GM12878 (cell line): ENCODE data around the gene CHL1. TPM values are rescaled to one million over a fixed set of nuclear protein-coding genes. Genes with fewer than 3 reads are reported as not detected.

Experiments
- ATAC-seq: fragments of 200-7000 bp; cut with Tn5 transposase; 3 replicates; pipeline ENCODE4 v1.9.1; 2020; ENCODE audit warnings: mild to moderate bottlenecking, moderate library complexity
- BruUV-seq: library from RNA; stranded (reverse); fragments of 400-500 nt; replicated peaks from 2 replicates; lab custom pipeline; 2021; lab: Mats Ljungman, UMichigan
- CTCF ChIA-PET: fragments of 300-600 bp; sonication (Branson Sonifier 250); formaldehyde crosslinking; extraction: SDS; loops from one replicate; lab custom pipeline; 2021; ENCODE audit warnings: inconsistent platforms; lab: Yijun Ruan, JAX
- POLR2A ChIA-PET: fragments of 350-600 bp; formaldehyde crosslinking; extraction: SDS; loops from one replicate; lab custom pipeline; 2021; ENCODE audit warnings: inconsistent platforms; lab: Charles Lee
- RAD21 ChIA-PET: fragments of 300-600 bp; sonication (Branson Sonifier 250); formaldehyde crosslinking; loops from one replicate; lab custom pipeline; 2023; ENCODE audit warnings: antibody characterized with exemption; ENCODE audit not compliant: unreplicated experiment; lab: Charles Lee
- SMC1A ChIA-PET: fragments of 300-600 bp; sonication (Branson Sonifier 250); formaldehyde crosslinking; loops from one replicate; lab custom pipeline; 2023; ENCODE audit not compliant: unreplicated experiment, uncharacterized antibody; lab: Charles Lee
- DNase-seq: peaks from one replicate; pipeline ENCODE4 v3.0.0-alpha.2; 2011; ENCODE audit warnings: low read depth, low spot score
- FAIRE-seq: peaks from 3 replicates; lab custom pipeline; 2011; peaks lifted over from hg19 to GRCh38; lab: Jason Lieb, UNC
- H2AFZ ChIP-seq: 2 replicates; pipeline ENCODE4 v1.6.0; 2011; ENCODE audit warnings: low read depth, low read length, control low read depth; ENCODE audit not compliant: control insufficient read depth
- H3K27ac ChIP-seq: 2 replicates; pipeline ENCODE4 v1.5.1; 2011; ENCODE audit warnings: control low read depth; ENCODE audit not compliant: control insufficient read depth, insufficient read depth
- H3K27me3 ChIP-seq, 2 experiments: replicated peaks in 1 of 2; 2 replicates each; pipeline versions ENCODE4 v1.6.0 to v1.6.1; 2011; ENCODE audit warnings: low read length in 1 of 2; ENCODE audit not compliant: control insufficient read depth in 2 of 2, insufficient read depth in 2 of 2
- H3K36me3 ChIP-seq, 2 experiments: 2 replicates each; pipeline ENCODE4 v1.5.1; 2011; ENCODE audit warnings: low read length in 1 of 2; ENCODE audit not compliant: control insufficient read depth in 2 of 2, insufficient read depth in 2 of 2
- H3K4me1 ChIP-seq: 2 replicates; pipeline ENCODE4 v1.6.1; 2011; ENCODE audit warnings: mild to moderate bottlenecking, low read length, moderate library complexity, mixed read lengths; ENCODE audit not compliant: control insufficient read depth, insufficient read depth
- H3K4me2 ChIP-seq: 2 replicates; pipeline ENCODE4 v1.6.0; 2011; ENCODE audit warnings: control low read depth; ENCODE audit not compliant: control insufficient read depth, insufficient read depth
- H3K4me3 ChIP-seq: fragments of 200-600 bp; sonication (generic); 2 replicates; pipeline ENCODE4 v1.5.1; 2016
- H3K79me2 ChIP-seq: 2 replicates; pipeline ENCODE4 v1.6.0; 2011; ENCODE audit warnings: low read length; ENCODE audit not compliant: control insufficient read depth, insufficient read depth
- H3K9ac ChIP-seq: 2 replicates; pipeline ENCODE4 v1.8.0; 2011; ENCODE audit warnings: low read length, control low read depth, mixed read lengths; ENCODE audit not compliant: control insufficient read depth, insufficient read depth
- H3K9me3 ChIP-seq: replicated peaks from 3 replicates; pipeline ENCODE4 v1.5.1; 2011; ENCODE audit warnings: mild to moderate bottlenecking, low read length; ENCODE audit not compliant: control insufficient read depth, insufficient read depth
- H4K20me1 ChIP-seq: 2 replicates; pipeline ENCODE4 v1.6.0; 2011; ENCODE audit not compliant: control insufficient read depth, insufficient read depth
- IRF4 ChIP-seq: IDR thresholded peaks from 2 replicates; pipeline ENCODE4 v1.6.1; 2011; ENCODE audit warnings: low read depth, low read length
- KLF5 ChIP-seq: fragments of 450-650 bp; IDR thresholded peaks from 2 replicates; pipeline ENCODE4 v1.6.1; 2014; ENCODE audit warnings: mild to moderate bottlenecking; ENCODE audit not compliant: partially characterized antibody
- NFIC ChIP-seq: IDR thresholded peaks from 2 replicates; pipeline ENCODE4 v1.6.1; 2012; ENCODE audit warnings: low read depth, mild to moderate bottlenecking, inconsistent platforms, low read length, moderate library complexity
- NKRF ChIP-seq: fragments of 450-650 bp; conservative IDR thresholded peaks from 2 replicates; pipeline ENCODE4 v1.6.1; 2017; ENCODE audit warnings: mild to moderate bottlenecking, moderate library complexity
- PKNOX1 ChIP-seq: fragments of 450-650 bp; IDR thresholded peaks from 2 replicates; pipeline ENCODE4 v1.6.1; 2016; ENCODE audit warnings: mild to moderate bottlenecking
- RELB ChIP-seq: fragments of 450-650 bp; IDR thresholded peaks from 2 replicates; pipeline ENCODE4 v1.6.1; 2017; ENCODE audit warnings: low read depth, mild to moderate bottlenecking, moderate library complexity
- SIN3A ChIP-seq: IDR thresholded peaks from 2 replicates; pipeline ENCODE4 v1.6.1; 2012; ENCODE audit warnings: low read depth, low read length, improper control_type of control experiment
- SRF ChIP-seq, 2 experiments: IDR thresholded peaks; 2 replicates each; pipeline ENCODE4 v1.6.1; 2011; ENCODE audit warnings: low read depth in 2 of 2, low read length in 2 of 2, mild to moderate bottlenecking in 1 of 2, moderate library complexity in 1 of 2
- TARDBP ChIP-seq: IDR thresholded peaks from 2 replicates; pipeline ENCODE4 v1.6.1; 2016; ENCODE audit warnings: borderline replicate concordance
- ZNF207 ChIP-seq: fragments of 450-650 bp; IDR thresholded peaks from 2 replicates; pipeline ENCODE4 v1.6.1; 2014; ENCODE audit warnings: antibody characterized with exemption, mild to moderate bottlenecking, borderline replicate concordance
- ZSCAN29 ChIP-seq: fragments of 450-650 bp; IDR thresholded peaks from 2 replicates; pipeline ENCODE4 v1.6.1; 2017; ENCODE audit warnings: mild to moderate bottlenecking, moderate library complexity
- WGBS: methylation state at CpG from one replicate; pipeline ENCODE4 v1.1.6; 2016; ENCODE audit warnings: low lambda C conversion rate; ENCODE audit not compliant: insufficient replicate concordance, insufficient coverage; ENCODE audit errors: missing lambda C conversion rate; 5-methylcytosine and 5-hydroxymethylcytosine counted together
- in situ Hi-C: fragments of 300-500 bp; cut with MboI; formaldehyde crosslinking; loops from 9 replicates; pipeline ENCODE4 v1.14.3; 2018; ENCODE audit warnings: mixed read lengths
- intact Hi-C: fragments of 100-400 bp; cut with micrococcal nuclease; formaldehyde crosslinking; loops from one replicate; pipeline ENCODE4 v1.14.2; 2022; ENCODE audit not compliant: unreplicated experiment
- polyA plus RNA-seq, 11 experiments: library from polyadenylated mRNA; depleted of rRNA in 4 of 11; unstranded in 6 of 11; stranded (reverse) in 5 of 11; fragments of >200 nt; fragmentation: Nextera tagmentation in 4 of 11; fragmentation: Illumina TruSeq in 1 of 11; extraction: Ambion mirVana in 4 of 11; extraction: Trizol in 1 of 11; gene quantifications; 1 replicate in 1 of 11; 2 replicates in 10 of 11; pipeline versions ENCODE4 v1.2.1 to v1.2.3, GENCODE V29; 2011 to 2016; ENCODE audit warnings: inconsistent platforms in 2 of 11, missing spikeins in 2 of 11, low read depth in 1 of 11
- total RNA-seq, 4 experiments: library from RNA; depleted of rRNA in 3 of 4; stranded (reverse); fragments of >200 nt in 3 of 4; fragmentation: Illumina TruSeq in 1 of 4; extraction: Trizol in 1 of 4; gene quantifications; 2 replicates each; pipeline versions ENCODE4 v1.2.1 to v1.2.3, GENCODE V29; 2013 to 2021

Gene CHL1
- total and polyA plus RNA-seq, 10 of the 15 experiments (the other 5 are each of a cell fraction or from before 2014, with no cell fraction given), result 0.71 to 30.4 (median 1.8) TPM

- TF ChIP-seq RELB, result no peak
- TF ChIP-seq PKNOX1, result no peak
- TF ChIP-seq NFIC, result no peak
Measured at GRCh38 chr3:244041-244440, 47.5 kb downstream of the CHL1 start (continued).

GRCh38 chr3:247916-248315 lies 51.4 kb downstream of the CHL1 start:
- ATAC-seq, result no peak
- Histone ChIP-seq H3K79me2 (no peaks in the 10 kb centered on the region), H3K4me3 (no peak overlapping the region), H2AFZ (no peak overlapping the region), H3K9ac (no peak overlapping the region), H4K20me1 (no peaks in the 10 kb centered on the region), H3K36me3 (no peaks in the 10 kb centered on the region), H3K4me2 (no peak overlapping the region)
- intact Hi-C loops, result no loop called here
- POLR2A ChIA-PET, result no interaction called here
- FAIRE-seq, result no peak
- CTCF ChIA-PET, result interaction anchor here (0.8 kb wide), 1 partner anchor 42 kb away, joined by 3 read pairs; no protein-coding TSS in a partner anchor
- 74% methylated on average over 1 of the region's 1 CpG for WGBS
- no peak for TF ChIP-seq SIN3A
- TF ChIP-seq IRF4, result no peak
- TF ChIP-seq ZNF207, result no peak
- no peak for TF ChIP-seq KLF5
- TF ChIP-seq ZSCAN29, result no peak
- TF ChIP-seq TARDBP, result no peak
- TF ChIP-seq SRF (IDR thresholded peaks at IDR 0.05; ENCODE audit: low read depth in 2 of 2, low read length in 2 of 2), result no peak
- TF ChIP-seq NKRF, result no peak
- TF ChIP-seq, all 136 proteins: peak for 0
- DNase-seq, result no peak
- no TSS peak for BruUV-seq
- Histone ChIP-seq H3K27me3 (no peaks in the 10 kb centered on the region), H3K4me1 (no peaks in the 10 kb centered on the region), H3K27ac (no peak overlapping the region), H3K9me3 (no peaks in the 10 kb centered on the region)
- ChIA-PET RAD21 (interaction anchor here (1.3 kb wide), 1 partner anchor 40 kb away, joined by 3 read pairs; no protein-coding TSS in a partner anchor), SMC1A (interaction anchor here (1.3 to 4.8 kb wide), 2 partner anchors 18 to 105 kb away, joined by 3 to 30 read pairs; no protein-coding TSS in a partner anchor)
- in situ Hi-C loops, result no loop called here
